RKO (cell line): Measurements from ENCODE around the gene OPN1MW2.
"Not testable (repeated sequence)": the region's sequence is repeated elsewhere in the genome, so short reads cannot be mapped to it uniquely, and the experiment has no call there.

ENCODE experiments used
- DNase-seq: peaks from one replicate; pipeline ENCODE4 v3.0.0-alpha.2; 2016; ENCODE audit warnings: low spot score

Gene OPN1MW2

GRCh38 chrX:154269245-154269644 is 49.7 kb downstream of the OPN1MW2 start:
- not testable (repeated sequence) for DNase-seq
